Ishikawa (cell line): ENCODE measurements around the gene PGC.

Experiments
- CEBPB ChIP-seq: IDR thresholded peaks from 2 replicates; pipeline ENCODE4 v1.6.1; 2012
- CREB1 ChIP-seq: IDR thresholded peaks from 2 replicates; pipeline ENCODE4 v1.6.1; 2012; ENCODE audit warnings: low read depth
- EGR1 ChIP-seq: IDR thresholded peaks from 2 replicates; pipeline ENCODE4 v1.6.1; 2012
- EP300 ChIP-seq: IDR thresholded peaks from 2 replicates; pipeline ENCODE4 v1.6.1; 2012; ENCODE audit warnings: borderline replicate concordance
- FOXM1 ChIP-seq: IDR thresholded peaks from 2 replicates; pipeline ENCODE4 v1.6.1; 2012; ENCODE audit warnings: low read depth, borderline replicate concordance
- NFIC ChIP-seq: IDR thresholded peaks from 2 replicates; pipeline ENCODE4 v1.6.1; 2012
- RAD21 ChIP-seq: IDR thresholded peaks from 2 replicates; pipeline ENCODE4 v1.6.1; 2012; ENCODE audit warnings: low read depth
- TAF1 ChIP-seq: IDR thresholded peaks from 2 replicates; pipeline ENCODE4 v1.6.1; 2012; ENCODE audit warnings: low read depth, mild to moderate bottlenecking
- TCF12 ChIP-seq: IDR thresholded peaks from 2 replicates; pipeline ENCODE4 v1.6.1; 2012; ENCODE audit warnings: low read depth
- TEAD4 ChIP-seq: IDR thresholded peaks from 2 replicates; pipeline ENCODE4 v1.6.1; 2012
- YY1 ChIP-seq: IDR thresholded peaks from 2 replicates; pipeline ENCODE4 v1.6.1; 2012; ENCODE audit warnings: low read depth
- ZBTB7A ChIP-seq: IDR thresholded peaks from 2 replicates; pipeline ENCODE4 v1.6.1; 2012; ENCODE audit warnings: low read depth
- TF ChIP-seq, protein P1 (sequence below): IDR thresholded peaks from 2 replicates; pipeline ENCODE4 v1.6.1; 2012
- TF ChIP-seq, protein P2 (sequence below): IDR thresholded peaks from 2 replicates; pipeline ENCODE4 v1.6.1; 2012

The PGC gene

DNA sequence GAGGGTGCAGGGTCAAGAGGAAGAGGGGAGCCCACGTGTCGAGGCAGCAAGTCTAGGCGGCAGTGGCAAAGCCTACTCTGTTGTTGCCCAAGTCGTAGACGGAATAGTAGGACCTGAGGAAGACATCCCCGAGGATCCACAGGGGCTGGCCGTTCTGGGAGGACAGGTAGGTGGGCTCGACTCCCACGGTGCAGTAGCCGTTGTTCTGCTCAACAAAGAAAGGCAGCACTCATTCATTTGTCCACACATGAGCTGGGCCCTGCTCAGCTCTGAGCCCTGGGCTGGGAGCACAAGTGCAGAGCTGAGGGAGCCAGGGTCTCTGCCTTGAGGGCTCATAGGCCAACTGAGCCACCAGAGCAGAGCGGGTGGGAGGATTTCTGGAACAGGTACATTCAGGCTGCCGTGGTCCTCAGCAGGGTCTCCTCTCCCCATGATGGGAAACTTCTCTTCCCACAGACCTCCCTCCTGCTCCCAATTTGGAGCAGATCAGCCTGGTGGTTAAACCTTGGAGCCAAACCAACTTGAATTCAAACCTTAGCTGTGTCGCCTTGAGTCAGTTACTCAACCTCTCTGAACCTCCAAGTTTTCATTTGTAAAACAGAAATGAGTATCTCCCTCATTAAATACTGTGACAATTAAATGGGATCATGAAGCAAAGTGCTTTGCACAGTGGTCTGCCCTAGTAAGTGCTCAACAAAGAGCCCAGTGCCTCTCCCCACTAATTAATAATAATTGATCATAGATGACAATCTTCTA lies 10.2 kb downstream of the PGC start:
- TF ChIP-seq TCF12: no peak

DNA sequence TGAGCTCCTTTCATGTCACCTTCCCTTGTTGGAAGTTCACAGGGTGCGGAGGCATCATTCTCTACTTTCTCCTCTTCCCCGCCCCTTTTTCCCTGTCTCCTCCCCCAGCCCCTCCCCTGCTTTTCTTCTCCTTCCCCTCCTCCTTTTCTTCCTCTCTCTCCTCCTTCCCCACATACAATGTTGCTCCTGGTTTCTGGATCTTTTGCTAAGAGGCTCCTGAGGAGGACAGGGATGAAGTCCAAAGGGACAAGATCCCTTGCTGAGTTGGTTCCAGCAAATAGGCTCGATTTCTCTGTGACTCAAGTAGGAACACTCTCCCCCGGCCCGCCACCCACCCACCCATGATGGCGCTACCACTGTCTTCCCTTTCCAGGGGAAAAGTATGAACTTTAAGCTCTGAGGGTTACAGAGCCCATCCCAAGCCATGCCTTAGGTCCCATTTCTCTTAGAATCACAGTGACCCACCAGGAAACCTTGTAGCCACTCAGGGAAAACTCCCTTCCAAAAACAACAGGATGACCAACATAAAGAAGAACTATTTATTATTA lies 10.9 kb downstream of the PGC start:
- no peak for TF ChIP-seq FOXM1
- no peak for TF ChIP-seq YY1
- TF ChIP-seq EGR1: no peak
- no peak for TF ChIP-seq RAD21

DNA sequence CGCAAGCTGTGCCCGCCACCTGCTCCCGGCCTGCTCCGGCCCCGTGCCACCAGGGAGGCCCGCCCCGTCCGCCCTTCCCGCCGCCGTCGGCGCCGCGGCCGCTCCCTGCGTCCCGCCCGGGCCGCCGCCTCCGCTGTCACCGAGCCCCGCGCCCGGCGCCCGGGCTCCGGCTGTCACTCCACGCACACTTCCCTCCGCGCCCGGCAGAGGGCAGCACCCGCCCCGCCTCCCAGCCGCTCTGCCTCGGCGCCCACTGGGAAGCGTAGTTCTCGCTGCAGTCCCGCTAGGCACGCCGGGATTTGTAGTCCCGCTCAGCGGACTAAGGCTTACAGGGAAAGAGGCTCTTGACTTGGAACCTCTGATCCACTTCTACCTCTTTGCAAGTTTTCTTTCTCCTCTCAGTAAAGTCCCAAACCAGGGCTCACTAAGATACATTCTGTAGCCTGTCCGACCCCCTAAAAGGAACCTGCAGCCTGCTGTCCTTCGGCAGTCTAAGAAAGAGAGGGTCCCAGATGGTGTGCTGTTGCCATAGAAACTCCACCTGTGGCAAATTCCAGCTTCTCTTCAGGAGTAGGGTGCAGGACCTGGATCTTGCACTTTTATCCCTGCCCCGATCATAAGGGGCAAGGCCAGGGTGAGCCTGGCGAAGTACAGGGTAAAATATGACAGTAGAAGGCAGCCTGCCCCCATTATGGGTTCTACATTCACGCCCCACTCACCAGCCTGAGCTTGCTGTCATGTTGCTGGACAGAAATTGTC lies 11.6 kb downstream of the PGC start, which contains the start of gene TFEB:
Gene TFEB (minus strand): TSS at position 182 of the 759 bp plus-strand sequence. CDS start 44,395 bp downstream, outside the sequence.
- TF ChIP-seq CREB1: peak; percentile 33; the same call in 1 of the 2 replicates
- peak; percentile 48; the same call in 1 of the 2 replicates for TF ChIP-seq RAD21
- TF ChIP-seq TEAD4: no peak
- peak; percentile 78 for TF ChIP-seq YY1
- peak; percentile 66 for TF ChIP-seq TCF12
- 0 out of 2 replicates have a peak, but pooled peaks have one; percentile 47 for TF ChIP-seq TAF1
- TF ChIP-seq EGR1: no peak; the same call in 1 of the 2 replicates
- no peak for TF ChIP-seq CEBPB
- TF ChIP-seq, protein P1, sequence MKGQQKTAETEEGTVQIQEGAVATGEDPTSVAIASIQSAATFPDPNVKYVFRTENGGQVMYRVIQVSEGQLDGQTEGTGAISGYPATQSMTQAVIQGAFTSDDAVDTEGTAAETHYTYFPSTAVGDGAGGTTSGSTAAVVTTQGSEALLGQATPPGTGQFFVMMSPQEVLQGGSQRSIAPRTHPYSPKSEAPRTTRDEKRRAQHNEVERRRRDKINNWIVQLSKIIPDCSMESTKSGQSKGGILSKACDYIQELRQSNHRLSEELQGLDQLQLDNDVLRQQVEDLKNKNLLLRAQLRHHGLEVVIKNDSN: peak; percentile 30; the same call in 1 of the 2 replicates
- TF ChIP-seq NFIC: no peak
- no peak for TF ChIP-seq ZBTB7A
- TF ChIP-seq, protein P2, sequence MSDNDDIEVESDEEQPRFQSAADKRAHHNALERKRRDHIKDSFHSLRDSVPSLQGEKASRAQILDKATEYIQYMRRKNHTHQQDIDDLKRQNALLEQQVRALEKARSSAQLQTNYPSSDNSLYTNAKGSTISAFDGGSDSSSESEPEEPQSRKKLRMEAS: peak; percentile 73

DNA sequence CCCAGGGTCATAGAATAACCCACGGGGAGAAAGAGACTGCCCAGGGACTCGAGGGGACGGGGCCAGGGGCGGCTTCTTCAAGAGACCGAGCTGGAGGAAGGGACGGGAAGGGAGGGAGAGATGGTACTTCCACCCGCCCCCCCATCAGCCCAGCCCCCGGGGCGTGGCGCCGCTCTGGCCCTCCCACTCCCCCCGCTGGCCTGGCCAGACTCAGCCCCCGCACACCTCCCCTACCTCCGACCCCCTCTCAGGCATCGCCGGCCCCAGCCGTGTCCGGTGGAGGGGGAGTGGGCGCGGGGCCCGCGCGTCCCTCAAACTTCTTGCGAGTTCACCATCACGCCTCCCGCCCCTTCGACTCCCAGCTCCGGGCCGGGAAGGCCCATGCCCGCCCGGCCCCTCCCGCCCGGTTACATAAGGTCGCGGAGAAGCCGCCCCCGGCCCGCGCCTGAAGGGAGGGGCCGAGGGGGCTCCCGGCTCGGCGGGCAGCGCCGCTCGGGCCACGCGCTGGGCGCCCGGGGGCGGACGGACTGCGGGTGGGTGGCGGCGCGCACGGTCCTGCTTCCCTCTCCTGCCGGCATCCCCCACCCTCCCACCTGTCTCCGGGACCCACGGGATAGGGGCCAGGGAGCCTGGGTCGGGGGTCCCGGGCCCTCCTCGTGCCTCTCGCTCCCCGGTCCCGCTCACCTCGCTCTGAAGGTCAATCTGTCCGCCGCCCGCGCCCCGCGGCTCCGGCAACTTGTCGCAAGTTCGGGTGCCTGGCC lies 12.4 kb downstream of the PGC start:
- TF ChIP-seq TCF12 (no peak), ZBTB7A (peak; percentile 96; the same call in 1 of the 2 replicates)

DNA sequence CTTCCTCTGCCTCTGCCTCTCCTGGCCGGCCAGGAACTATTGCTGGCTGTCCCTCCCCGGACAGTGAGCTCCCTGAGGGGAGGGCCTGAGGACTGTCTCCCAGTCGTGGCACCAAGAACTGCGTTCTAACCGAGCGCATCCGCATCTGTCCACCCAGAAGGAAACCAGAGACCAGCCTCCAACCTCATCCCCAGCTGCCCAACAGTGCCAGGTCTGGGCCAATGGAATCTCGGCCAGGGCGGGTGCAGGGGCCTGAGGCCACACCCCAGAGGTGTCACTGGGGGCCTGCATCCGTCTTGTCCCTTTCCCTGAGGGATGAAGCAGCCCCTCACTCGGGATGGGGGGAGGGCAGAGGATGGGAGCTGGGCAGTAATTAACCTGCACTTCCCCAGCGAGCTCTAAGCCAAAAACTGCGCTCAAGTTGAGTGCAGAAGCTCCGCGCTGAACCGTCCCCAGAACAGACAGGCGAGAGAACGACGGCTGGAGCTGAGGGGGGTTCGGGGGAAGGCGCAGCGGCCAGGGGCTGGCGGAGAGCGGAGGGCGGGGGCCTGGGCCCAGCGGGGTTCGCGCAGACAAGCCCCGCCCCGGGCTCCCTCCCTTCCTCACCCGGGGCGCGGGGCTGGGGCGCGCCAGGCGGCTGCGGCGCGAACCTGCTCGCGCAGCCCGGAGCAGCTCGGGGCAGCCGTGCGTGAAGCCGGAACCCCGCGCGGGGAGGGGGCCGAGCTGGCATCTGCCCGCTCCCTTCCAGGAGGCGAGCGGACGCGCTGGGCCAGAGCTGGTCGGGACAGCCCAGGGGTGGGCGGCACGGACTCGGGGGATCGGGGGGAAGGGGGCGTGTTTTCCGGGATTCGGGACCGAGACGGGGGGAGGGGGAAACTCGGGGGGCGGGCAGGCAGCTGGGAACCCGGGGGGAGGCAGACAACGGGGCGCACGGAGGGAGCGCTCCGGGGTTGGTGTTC lies 13.2 kb downstream of the PGC start:
- TF ChIP-seq, protein P1: no peak
- peak; percentile 36; the same call in 1 of the 2 replicates for TF ChIP-seq TEAD4
- no peak; the same call in 1 of the 2 replicates for TF ChIP-seq YY1
- TF ChIP-seq, protein P2: peak; percentile 32
- no peak for TF ChIP-seq FOXM1
- no peak for TF ChIP-seq EGR1
- 0 out of 2 replicates have a peak, but pooled peaks have one; percentile 24 for TF ChIP-seq ZBTB7A
- no peak for TF ChIP-seq NFIC
- peak; percentile 14; the same call in 1 of the 2 replicates for TF ChIP-seq EP300
- peak; percentile 15; the same call in 1 of the 2 replicates for TF ChIP-seq TCF12

DNA sequence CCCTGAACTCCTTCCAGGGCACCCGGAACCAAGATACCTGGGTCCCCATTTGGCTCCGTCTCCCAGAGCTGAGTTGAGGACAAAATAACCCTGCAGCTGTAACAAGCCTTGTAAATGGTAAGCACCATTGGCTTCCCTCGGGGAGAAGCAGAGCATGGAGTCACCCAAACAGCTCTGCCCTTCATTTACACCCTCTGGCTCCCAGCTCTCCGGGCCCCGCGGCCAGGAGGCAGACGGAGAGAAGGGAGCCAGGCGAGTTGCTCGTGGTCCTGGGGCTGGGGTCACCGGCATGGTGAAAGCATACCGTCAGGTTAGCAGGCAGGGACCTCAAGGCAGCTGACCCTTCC lies 13.9 kb downstream of the PGC start:
- TF ChIP-seq TCF12 (no peak), EGR1 (no peak), CREB1 (no peak), TAF1 (no peak)
- TF ChIP-seq, protein P2: no peak
- TF ChIP-seq, protein P1: no peak

DNA sequence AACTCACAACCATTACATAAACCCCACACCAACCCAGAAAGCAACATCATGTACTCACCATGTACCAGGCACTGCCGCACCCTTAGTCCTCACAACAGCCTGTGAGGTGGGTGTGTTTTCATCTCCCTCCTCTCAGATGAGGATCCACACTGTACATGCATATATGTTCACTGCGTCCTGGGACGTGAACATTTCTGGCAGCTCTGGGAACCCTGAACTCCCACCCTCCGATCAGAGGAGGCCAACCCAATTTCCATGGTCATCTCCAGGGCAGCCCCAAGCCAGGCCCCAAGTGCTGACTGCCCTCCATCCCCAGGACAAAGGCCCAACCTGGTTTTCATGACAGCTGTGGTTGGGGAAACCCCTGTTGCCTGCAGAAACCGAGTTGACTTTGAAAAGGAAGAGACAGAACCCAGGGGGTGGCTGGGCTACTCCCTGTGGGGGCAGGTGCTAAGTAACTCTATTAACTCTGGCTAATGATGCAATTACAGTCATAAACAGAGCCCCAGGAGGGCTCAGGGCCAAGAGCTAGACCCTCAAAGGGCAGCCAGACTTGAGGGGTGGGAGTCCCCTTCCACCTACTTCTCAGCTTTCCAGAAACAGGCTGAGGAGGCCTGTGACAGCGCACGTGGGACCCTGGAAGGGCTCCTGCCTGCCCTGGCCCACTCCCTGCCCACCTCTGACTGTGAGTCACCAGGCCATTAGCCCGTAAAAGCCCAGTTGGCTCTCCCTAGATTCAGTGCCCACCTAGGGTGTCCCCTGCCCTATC lies 14.4 kb downstream of the PGC start:
- TF ChIP-seq EGR1: no peak
- TF ChIP-seq NFIC: no peak
- TF ChIP-seq CREB1: no peak
- TF ChIP-seq, protein P1: no peak
- TF ChIP-seq, protein P2: no peak
- no peak for TF ChIP-seq RAD21
- TF ChIP-seq CEBPB: no peak
